SIG-M5 (cell line): ENCODE results near the gene ANKRD23.
"Not testable (repeated sequence)": the region's sequence is repeated elsewhere in the genome, so short reads cannot be mapped to it uniquely, and the experiment has no call there.

Experiments
- DNase-seq: peaks from one replicate; lab custom pipeline; 2025; lab: John Stamatoyannopoulos, UW

ANKRD23 gene

DNA sequence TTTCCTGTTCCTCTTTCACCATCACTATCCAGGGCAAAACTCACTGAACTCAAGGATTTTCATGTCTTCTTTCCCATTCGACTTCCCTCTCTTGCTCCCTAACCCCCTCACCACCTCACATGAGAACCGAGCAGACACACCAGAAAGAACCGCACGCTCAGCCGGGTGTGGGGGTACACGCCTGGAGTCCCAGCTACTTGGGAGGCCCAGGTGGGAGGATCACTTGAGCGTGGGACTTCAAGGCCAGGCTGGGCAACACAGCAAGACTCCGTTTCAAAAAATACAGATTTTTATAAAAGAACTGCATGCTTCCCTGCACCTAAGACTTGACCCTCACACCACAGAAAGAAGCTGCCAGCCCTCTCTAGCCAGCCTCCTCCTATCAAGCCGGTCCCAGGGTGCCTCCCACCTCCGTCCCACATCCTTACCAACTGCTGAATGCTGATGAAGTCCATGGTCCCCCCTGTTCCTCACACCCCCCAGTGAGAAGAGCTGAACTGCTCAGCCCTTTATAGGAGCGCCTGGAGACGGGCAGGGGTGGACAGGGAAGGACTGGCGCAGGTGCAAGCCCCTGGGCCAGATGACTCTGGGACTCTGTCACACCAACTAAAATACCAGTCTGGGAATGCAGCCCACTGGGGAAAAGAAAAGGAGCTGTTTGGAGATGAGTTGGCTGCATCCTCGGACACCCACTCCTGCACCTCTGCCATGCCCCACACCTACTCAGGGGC, at the start of gene ANKRD23:
ANKRD23 (minus strand) TSS at position 484 of the 731 bp plus-strand sequence; CDS start at position 455, 29 bp downstream.
- no peak for DNase-seq

DNA sequence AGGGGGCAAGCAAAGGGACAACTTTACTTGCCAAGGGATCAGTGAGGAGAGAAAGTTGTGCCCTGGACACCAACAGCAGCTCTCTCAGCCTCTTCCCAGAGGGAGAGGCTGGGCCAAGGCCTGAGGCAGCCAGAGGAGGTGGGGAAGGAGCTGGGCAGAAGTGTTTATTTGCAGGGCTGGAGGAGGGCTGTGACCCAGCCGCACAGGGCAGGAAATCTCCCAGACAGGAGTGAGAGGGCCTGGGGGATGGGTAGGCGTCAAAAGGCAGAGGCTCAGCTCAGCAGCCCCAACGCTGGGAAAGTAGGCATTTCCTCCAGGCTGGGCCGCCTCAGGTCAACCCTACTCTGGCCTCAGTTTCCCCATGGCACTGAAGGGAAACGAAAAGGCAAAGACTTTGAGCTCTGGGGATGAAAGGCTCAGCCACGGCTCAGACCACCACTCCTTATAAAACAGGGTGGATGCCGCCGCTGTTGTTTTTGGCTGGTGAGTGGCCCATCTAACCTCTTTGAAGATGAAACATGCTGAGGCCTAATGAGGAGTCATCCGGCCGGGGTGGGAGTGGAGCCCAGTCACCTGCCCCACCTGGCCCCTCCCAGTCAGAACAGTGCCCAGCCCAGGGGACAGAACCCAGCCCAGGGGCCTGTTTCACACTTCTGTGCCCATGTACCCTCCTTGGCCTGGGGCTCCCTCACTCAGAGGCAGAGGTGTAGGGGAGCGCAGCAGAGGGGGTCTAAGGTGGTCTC, 47.9 kb upstream of the ANKRD23 start:
- DNase-seq = no peak

DNA sequence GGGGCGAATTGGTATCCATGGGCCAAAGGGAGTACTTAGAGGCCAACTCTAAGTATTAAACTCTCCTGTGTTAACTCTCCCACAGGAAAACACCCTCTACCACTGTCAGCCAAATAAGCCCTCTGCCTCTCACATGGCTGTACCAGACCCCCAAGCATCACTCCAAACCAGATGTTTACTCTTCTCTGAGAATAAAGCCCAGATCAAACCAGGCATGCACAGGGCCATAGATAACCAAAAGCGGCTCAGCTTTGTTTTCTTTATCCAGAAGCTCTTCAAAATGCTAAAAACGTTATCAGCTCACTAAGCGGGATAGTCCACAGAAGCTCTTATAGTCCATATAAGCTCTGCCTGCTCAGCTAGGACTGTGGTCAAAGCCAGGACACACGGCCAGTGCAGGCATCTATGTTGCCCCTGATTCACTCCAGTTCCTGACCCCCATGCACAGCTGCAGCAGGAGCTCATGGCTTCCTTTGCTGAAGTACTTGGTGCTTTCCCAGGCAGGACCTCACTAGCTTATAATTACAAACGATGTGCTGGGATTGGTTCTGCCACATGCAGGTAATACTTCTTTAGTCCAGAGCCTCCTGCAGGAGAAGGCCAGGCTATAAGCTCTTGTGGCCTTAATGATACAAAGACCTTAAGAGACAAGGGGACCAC, 47.0 kb upstream of the ANKRD23 start:
- DNase-seq = no peak

DNA sequence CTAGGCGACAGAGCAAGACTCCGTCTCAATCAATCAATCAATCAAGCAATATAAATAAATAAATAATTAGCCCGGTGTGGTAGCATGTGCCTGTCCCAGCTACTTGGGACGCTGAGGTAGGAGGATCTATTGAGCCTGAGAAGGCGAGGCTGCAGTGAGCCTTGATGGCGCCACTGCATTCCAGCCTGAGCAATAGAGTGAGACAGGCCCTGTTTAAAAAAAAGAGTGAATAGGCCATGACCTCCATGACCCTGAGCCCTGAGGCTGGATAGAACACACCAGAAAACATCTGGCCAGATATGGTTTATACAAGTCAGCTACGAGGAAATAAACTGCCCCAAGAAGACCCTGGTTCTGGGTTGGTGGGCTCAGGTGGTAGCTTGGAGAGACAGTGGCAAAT, 46.4 kb upstream of the ANKRD23 start:
- no peak for DNase-seq

DNA sequence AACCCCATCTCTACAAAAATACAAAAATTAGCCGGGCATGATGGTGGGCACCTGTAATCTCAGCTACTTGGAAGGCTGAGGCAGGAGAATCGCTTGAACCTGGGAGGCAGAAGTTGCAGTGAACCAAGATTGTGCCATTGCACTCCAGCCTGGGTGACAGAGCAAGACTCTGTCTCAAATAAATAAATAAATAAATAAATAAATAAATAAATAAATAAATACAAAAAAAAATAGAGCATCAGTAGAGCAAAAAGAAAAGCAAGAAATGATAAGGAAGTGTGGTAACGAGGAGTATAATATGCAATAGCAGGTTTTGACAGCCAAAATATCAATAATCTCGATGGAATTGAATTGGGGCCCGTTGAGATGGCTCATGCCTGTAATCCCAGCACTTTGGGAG, 45.7 kb upstream of the ANKRD23 start:
- not testable (repeated sequence) for DNase-seq

DNA sequence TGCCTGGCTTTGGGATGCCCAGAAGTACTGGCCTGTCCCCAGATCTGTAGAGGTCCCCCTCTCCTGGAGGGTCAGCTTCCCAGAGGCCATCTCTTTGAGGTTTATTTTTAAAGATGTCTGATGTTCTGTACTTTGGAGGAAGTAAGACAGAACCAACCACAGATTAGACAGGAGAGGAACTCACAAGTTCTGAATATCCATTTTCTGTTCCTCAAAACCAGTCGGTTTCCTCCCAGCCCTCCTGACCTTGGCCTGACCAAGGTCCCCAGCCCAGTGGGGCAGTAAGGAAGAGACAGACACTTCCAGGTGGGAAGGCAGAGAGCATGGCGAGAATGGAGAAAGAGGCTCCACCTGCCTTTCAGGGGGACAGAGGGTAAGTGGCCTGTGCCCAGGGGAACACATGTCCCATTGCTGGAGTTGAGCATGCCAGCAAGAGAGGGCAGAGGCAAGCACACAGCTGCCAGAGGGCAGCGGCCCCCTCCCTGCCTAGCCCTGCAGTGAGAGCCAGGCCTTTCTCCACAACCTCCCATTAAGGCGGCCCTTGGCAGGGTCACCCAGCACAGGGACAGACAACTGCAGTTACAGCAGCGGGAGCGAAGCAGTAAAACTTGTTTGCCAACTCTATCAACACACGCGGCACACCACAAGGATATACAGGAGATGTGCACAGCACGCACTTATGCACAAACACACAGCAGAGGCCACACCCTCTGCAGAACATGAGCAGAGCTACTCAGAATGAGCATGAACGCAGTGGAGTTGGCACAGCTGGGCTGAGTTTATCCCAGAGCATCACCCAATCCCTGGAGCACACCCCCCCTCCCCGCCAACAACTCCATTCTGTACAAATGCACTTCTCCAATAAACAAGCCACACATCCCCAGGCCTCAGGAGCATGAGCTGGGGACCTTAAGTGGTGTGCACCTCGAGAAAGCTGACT, 44.5 kb upstream of the ANKRD23 start:
- DNase-seq = no peak

DNA sequence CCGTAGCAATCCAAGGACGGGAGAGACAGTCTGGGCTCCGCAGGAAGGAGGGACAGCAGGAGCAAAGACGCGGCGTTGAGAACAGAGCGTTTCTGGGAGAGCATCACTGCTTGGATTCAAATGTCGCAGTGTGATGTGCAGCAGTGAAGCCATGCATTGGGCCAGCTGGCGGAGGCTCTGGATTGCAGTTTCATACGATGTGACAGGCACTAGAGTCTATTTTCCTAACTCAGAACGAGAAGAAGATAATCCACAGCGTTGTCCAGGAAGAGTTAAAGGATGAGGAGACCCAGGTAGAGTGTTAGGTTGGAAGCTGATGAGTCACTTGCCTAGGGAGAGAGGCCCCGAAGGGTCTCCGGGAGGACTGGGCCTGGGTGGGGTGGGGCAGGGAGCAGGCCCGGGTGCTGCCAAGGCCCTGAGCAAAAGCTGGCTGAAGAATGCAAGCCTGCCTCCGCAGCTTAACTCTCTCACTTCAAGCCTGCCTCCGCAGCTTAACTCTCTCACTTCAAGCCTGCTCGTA, 43.7 kb upstream of the ANKRD23 start:
- DNase-seq = no peak

DNA sequence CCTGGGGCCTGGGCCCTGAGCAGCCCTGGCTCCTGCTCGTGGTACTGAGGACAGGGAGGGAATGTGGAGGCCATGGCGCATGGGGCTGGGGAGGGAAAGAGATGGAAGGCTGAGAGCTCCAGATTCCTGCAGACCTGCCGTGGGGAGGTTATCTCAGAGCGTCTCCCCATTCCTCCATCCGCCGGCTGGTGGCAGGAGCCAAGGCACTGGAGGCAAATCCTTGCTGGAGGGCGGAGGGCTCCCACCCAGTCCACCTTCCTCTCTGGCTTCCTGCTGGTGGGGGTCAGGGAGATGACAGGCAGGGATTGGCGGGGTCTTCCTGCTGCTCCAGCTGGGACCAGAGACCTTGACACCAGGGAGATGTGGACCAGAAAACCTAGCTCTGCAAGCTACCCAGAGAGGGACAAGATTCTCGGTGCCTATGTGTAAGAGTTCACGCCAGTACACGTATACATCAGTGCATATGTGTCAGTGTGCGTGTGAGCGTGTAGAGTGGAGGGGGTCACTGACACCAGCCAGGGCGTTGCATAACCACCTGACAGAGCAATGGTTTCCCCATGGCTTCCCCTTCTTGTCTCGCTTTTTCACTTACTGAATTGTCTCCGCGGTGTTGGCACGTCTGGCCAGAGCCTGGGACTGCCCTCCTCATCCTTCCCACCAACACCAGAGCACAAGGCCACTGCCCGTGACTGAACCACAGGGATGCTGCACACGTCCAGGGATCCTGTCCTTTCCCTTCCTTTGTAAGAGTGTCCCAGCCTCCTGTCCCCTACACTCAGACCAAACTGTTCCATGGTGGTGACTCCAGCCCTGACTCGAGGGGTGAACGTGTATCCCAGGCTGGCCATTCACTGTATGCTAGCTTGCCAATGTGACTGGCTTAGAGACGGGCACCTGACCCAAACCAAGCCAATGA, 41.9 kb upstream of the ANKRD23 start:
- DNase-seq = no peak

DNA sequence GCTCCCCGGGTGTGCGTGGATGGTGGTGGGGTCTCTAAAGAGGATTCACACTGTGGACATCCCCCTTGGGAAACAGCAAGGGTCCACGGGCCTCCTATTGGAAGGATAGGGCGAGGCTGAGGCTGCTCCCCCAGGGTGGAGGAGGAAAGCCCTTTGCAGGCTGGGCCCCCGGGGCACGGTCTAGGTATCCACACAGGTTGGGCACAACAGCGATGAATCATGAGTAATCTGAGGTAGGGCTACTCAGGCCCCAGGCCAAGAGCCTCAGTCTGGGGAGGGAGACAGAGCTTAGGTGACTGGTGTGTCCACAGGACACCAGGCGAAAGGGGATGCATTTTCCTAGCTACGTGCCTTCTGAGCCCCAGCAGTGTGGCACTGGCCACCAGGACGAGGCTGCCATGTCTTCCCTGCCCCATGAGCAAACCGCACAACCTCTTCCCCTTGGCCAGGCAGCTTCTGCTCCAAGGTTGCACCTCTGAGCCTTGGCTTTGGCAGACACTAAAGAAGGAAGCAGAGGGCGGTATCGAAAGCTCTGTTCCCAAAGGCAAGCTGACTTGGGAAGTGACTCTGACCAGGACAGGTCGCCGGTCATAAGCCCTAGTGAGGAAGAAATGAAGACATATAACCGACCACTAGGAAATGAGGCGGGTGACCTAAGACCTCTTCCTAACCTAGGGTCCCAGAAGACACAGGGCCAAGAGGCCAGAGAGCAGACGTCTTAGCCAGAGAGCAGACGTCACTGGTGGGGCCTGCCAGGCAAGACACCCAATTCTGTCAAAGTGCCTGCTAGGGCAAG, 40.7 kb upstream of the ANKRD23 start:
- no peak for DNase-seq

DNA sequence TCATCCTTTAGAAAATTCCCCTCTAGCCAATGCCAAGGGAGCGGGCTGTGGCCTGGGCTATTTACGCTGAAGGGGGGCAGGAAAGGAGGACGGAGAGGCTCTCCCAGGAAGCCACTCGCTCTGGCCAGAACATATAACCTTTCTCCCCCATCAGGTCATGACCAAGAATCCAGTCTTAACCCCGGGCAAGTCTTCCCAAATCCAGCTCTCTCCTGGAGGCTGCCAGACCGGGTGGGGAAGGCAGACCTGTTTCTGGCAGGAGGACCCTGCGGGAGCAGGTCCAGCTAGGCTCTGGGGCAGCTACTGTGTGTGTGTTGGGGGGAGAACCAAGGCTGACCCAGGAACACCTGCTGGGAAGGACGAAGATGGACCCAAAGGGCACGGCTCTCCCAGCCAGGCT, 39.5 kb upstream of the ANKRD23 start:
- no peak for DNase-seq

DNA sequence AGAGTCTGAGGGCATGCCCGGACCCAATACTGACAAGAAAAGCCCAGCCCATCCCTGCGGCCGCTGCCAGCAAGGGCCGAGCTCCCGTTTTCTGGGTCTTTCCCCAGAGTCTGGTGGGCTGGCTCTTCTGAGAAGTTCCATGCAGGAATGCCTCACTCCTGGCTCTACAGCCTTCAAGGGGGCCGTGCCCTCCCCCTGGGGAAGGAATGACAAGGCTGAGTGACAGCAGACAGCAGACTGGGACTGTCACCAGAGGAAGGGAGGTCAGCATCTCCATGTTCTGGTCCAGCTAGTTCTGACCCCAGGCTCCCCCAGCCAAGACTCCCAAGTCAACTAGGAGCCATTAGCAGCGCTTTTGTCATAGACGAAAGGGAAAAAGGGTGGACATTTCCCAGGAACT, 39.1 kb upstream of the ANKRD23 start:
- no peak for DNase-seq

DNA sequence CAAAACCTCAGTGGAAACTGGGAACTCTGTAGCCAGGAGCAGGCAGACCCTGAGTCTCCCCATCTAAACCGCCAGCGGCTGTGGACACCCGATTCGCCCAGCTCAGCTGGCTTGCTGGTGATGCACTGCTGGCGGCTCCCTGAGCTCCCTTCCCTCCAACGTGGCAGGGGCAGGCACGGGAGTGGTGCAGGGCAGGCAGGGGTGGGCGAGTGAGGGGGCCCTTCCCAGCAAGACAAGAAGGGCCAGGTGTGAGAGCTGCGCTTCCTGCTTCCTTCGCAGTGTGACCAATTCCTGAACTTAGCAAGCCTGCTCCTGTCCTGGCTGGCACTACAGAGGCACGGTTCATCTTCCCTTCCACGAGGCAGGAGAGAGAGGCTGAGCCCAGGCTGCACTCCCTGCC, 38.4 kb upstream of the ANKRD23 start:
- no peak for DNase-seq

DNA sequence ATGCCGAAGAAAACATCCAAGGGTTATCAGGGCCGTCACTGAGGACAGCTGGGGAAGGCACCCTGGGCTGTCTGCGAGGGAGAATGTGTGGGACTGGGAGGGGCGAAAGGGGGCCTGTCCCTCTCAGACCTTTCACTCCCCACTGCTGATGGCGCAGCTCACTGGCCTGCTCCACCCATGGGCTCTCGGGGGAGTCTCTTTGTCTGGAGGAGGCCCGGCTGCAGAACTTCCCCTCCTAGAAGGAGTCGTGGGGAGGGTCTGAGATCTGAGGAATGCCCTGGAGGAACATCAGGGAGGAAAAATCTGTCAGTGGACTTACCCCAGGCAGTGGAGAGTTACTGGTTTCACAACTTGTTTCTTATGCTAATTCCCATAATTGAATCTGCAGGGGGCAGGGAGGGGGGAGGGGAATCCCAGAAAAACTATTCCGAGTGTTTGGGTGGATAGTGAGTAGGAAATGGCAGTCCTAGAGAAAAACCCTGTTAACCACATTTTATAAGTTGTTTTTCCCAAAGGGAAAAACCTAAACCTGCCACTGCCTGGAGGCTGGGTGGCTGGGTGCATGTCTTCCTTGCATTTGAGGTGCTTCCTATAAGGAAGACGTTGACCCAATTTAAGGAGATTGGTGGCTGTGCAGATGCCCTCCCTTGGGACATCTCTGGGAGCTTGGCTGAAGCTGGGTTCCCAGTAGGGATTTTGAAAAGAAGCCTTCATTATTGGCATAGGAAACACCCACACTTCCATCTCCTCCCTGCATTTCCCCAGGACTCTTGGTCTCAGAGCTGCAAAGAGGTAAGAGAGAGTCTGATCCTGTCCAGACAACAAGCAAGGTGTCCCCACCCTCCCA, 37.8 kb upstream of the ANKRD23 start:
- no peak for DNase-seq

DNA sequence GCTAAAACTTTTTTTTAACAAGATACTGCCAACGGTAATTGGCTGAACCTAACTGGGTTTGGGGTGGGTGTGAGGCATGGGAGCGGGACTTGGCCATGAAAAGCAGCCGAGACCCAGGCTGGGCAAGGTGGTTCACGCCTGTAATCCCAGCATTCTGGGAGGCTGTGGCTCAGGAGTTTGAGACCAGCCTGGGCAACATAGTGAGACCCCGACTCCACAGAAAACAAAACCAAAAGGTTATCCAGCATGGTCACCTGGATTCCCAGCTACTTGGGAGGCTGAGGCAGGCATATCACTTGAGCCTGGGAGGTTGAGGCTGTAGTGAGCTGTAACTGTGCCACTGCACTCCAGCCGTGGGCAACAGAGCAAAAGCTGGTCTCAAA, 37.1 kb upstream of the ANKRD23 start:
- DNase-seq = no peak

DNA sequence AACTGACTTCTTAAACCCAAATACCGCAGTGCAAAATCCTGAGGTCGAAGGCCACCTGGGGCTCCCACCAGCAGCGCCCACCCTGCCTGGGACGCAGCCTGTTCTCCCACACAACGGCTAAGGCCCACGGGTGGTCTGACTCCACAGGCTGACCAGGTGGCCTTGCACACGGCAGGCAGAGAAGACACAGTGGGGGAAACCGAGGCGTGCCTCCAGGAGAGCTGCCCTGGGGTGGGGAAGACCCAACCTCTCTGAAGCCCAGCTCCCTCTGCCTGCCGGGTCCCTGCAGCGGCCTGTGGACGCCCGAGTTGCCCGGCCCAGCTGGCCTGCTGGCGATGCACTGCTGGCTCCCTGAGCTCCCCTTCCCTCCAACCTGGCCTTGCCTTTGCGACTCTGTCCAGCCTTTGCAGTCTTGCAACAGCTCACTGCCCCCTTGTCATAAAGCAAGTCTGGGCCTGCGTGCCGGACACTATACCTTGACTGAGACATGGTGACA, 35.8 kb upstream of the ANKRD23 start:
- no peak for DNase-seq

DNA sequence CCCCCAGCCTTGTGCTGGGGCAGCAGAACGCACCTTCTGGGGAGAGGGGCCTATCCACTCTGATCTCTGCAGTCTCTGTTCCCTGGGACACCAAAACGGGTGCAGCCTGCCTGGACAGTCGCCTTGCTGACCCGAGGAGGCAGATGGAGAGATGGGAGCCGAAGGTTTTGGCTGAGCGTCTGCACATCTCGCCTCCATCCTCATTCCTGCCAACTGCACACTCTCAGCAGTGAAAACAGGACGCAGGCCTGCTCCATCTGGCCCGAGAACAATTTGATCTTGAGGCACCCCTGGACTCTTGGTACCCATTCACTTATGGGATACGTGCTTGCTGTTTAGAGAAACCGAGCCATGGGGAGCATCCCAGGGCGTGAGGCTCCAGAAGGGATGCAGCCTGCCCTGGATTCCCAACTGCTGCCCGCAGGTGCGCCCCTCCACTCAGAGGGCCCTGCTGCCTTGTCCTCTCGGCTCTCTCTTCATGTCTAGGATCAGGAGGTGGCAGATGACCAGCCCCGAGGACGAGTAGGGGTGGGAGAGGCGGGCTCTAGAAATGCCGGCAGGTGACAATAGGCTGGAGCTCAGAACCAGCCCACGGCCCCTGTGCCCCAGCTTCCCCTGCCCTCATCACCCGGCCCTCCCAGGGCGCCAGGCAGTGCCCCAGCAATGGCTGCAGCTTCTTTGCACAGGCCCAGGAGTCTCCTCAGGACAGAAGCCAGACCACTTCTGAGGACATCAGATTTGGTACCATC, 35.1 kb upstream of the ANKRD23 start:
- no peak for DNase-seq

DNA sequence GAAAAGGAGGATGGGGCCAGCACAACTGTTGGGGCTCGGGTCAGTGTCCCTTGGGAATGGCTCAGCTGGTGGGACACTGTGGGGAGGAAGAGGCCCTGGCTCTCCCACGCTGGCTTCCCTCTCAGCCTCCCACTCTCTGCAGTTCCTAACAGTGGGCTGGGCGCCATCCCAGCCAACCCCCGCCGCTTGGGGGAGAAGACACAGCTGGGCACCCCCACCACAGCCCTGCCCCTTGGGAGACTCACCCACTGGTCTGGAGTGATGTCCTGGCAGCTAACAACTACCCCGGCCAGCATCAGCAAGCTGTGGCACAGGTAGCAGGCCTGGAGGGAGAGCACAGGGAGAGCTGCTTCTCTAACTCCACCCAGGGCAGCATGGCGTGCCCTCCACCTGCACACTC, 34.4 kb upstream of the ANKRD23 start:
- DNase-seq = no peak

DNA sequence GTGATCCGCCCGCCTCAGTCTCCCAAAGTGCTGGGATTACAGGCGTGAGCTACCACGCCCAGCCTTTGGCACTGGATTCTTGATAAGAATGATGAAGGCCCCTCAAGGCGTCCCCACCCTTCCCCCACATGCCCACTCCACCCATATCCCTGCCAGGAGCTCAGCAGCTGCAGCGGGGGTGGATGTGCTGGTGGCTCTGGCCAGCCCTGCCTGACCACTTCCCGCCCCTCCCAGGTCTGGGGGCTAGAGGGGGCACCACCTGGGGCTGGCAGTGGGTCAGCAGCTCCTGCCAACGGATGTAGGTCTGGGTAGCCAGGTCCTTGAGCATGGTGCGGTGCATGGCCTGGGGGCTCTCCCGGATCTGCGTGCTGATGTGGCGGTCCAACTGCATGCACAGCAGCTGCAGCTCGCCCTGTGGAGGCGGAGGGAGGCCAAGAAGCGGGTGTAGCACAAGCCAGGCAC, 33.8 kb upstream of the ANKRD23 start:
- DNase-seq = no peak
